K562 (cell line): ENCODE data around the gene POLR3H. TPM values are rescaled to one million over a fixed set of nuclear protein-coding genes. Genes with fewer than 3 reads are reported as not detected.
A peak's percentile ranks its signal among the peaks of the same experiment; 100 is the strongest.

ENCODE experiments used
- ATAC-seq: fragments of 200-7000 bp; cut with Tn5 transposase; 3 replicates; pipeline ENCODE4 v1.9.1; 2020; ENCODE audit warnings: moderate library complexity
- BruUV-seq: library from RNA; stranded (reverse); fragments of 400-500 nt; replicated peaks from 2 replicates; lab custom pipeline; 2021; lab: Mats Ljungman, UMichigan
- CTCF ChIA-PET: fragments of 300-600 bp; formaldehyde crosslinking; extraction: SDS; loops from one replicate; lab custom pipeline; 2021; ENCODE audit warnings: low intra/inter-chr PET ratio; lab: Yijun Ruan, JAX
- POLR2A ChIA-PET: fragments of 300-600, 350-650 bp; sonication (Branson Sonifier 250); formaldehyde crosslinking; extraction: SDS; loops from one replicate; lab custom pipeline; 2021; ENCODE audit warnings: antibody characterized with exemption, inconsistent platforms; lab: Yijun Ruan, JAX
- DNase-seq, 4 experiments: peaks; one replicate each; pipeline versions ENCODE4 v3.0.0 to v3.0.0-alpha.2; 2011 to 2018; ENCODE audit warnings: low spot score in 3 of 4, mixed read lengths in 3 of 4; ENCODE audit errors: extremely low read depth in 1 of 4
- FAIRE-seq: peaks from 2 replicates; lab custom pipeline; 2011; peaks lifted over from hg19 to GRCh38; lab: Jason Lieb, UNC
- H2AFZ ChIP-seq: 2 replicates; pipeline ENCODE4 v1.6.0; 2011; ENCODE audit warnings: low read depth, low read length, control low read depth, inconsistent platforms
- H3K27ac ChIP-seq: fragments of 200-600 bp; 3 replicates; pipeline ENCODE4 v1.8.0; 2011; ENCODE audit warnings: low read depth, mild to moderate bottlenecking, control low read depth, inconsistent platforms, low read length, moderate library complexity, mixed read lengths; ENCODE audit errors: extremely low read depth
- H3K27me3 ChIP-seq, 2 experiments: fragments of 300-600 bp in 1 of 2; 2 replicates in 1 of 2; 3 replicates in 1 of 2; pipeline versions ENCODE4 v1.6.0 to v1.8.0; 2011; ENCODE audit warnings: inconsistent platforms in 2 of 2, low read length in 2 of 2, mild to moderate bottlenecking in 1 of 2, mixed read lengths in 1 of 2, moderate library complexity in 1 of 2; ENCODE audit not compliant: control insufficient read depth in 2 of 2, insufficient read depth in 2 of 2
- H3K36me3 ChIP-seq: fragments of 300-600 bp; 3 replicates; pipeline ENCODE4 v1.8.0; 2011; ENCODE audit warnings: mild to moderate bottlenecking, low read length, inconsistent platforms; ENCODE audit not compliant: control insufficient read depth, insufficient read depth
- H3K4me1 ChIP-seq, 2 experiments: fragments of 200-600 bp in 1 of 2; replicated peaks in 1 of 2; 2 replicates in 1 of 2; 3 replicates in 1 of 2; pipeline versions ENCODE4 v1.5.1 to v1.8.0; 2011; ENCODE audit warnings: inconsistent platforms in 2 of 2, low read length in 2 of 2, mild to moderate bottlenecking in 1 of 2, mixed read lengths in 1 of 2, moderate library complexity in 1 of 2; ENCODE audit not compliant: control insufficient read depth in 2 of 2, insufficient read depth in 2 of 2
- H3K4me2 ChIP-seq: 2 replicates; pipeline ENCODE4 v1.6.1; 2011; ENCODE audit warnings: low read length, control low read depth, inconsistent platforms, mixed read lengths; ENCODE audit not compliant: insufficient read depth
- H3K4me3 ChIP-seq: fragments of 200-600 bp; sonication (generic), shearing (Covaris generic); 2 replicates; pipeline ENCODE4 v1.5.1; 2016; ENCODE audit warnings: control low read depth, inconsistent platforms
- H3K79me2 ChIP-seq: fragments of 200-600 bp; 3 replicates; pipeline ENCODE4 v1.8.0; 2011; ENCODE audit warnings: low read length, inconsistent platforms; ENCODE audit not compliant: control insufficient read depth, insufficient read depth
- H3K9ac ChIP-seq, 2 experiments: 2 replicates each; pipeline versions ENCODE4 v1.6.0 to v1.6.1; 2011; ENCODE audit warnings: low read depth in 2 of 2, low read length in 2 of 2, control low read depth in 1 of 2, inconsistent platforms in 1 of 2, mild to moderate bottlenecking in 1 of 2, mixed read lengths in 1 of 2; ENCODE audit not compliant: insufficient read depth in 1 of 2
- H3K9me1 ChIP-seq: one replicate; pipeline ENCODE4 v1.6.0; 2011; ENCODE audit warnings: inconsistent platforms, mild to moderate bottlenecking, low read length, moderate library complexity; ENCODE audit not compliant: control insufficient read depth, insufficient read depth
- H3K9me3 ChIP-seq: replicated peaks from 2 replicates; pipeline ENCODE4 v1.5.1; 2011; ENCODE audit warnings: low read depth, low read length, inconsistent platforms; ENCODE audit not compliant: control insufficient read depth, insufficient read depth
- H4K20me1 ChIP-seq: replicated peaks from 2 replicates; pipeline ENCODE4 v1.6.1; 2011; ENCODE audit warnings: low read length, inconsistent platforms, mixed read lengths; ENCODE audit not compliant: control insufficient read depth, insufficient read depth
- DPF2 ChIP-seq: fragments of 450-650 bp; IDR thresholded peaks from 2 replicates; pipeline ENCODE4 v1.6.1; 2016
- ILF3 ChIP-seq: fragments of 450-650 bp; IDR thresholded peaks from 2 replicates; pipeline ENCODE4 v1.6.1; 2018; ENCODE audit warnings: antibody characterized with exemption, mild to moderate bottlenecking, moderate library complexity, borderline replicate concordance
- JUND ChIP-seq, 2 experiments: IDR thresholded peaks; 2 replicates in 1 of 2; 3 replicates in 1 of 2; pipeline ENCODE4 v1.6.1; 2011; ENCODE audit warnings: borderline replicate concordance in 2 of 2, low read depth in 2 of 2, low read length in 2 of 2, improper control_type of control experiment in 1 of 2, missing biosample characterization in 1 of 2, missing genetic modification characterization in 1 of 2, missing genetic modification reagents in 1 of 2
- KHSRP ChIP-seq: fragments of 450-650 bp; IDR thresholded peaks from 2 replicates; pipeline ENCODE4 v1.6.1; 2017
- MCM5 ChIP-seq: fragments of 450-650 bp; IDR thresholded peaks from 2 replicates; pipeline ENCODE4 v1.6.1; 2016; ENCODE audit warnings: low read depth
- MYNN ChIP-seq, 2 experiments: sonication (generic); formaldehyde crosslinking in 1 of 2; IDR thresholded peaks; 2 replicates each; pipeline versions ENCODE4 v1.5.0 to v1.6.1; 2016 to 2020; ENCODE audit warnings: antibody characterized with exemption in 1 of 2, missing genetic modification reagents in 1 of 2
- SRSF9 ChIP-seq: fragments of 200-400 bp; formaldehyde crosslinking; IDR thresholded peaks from 2 replicates; pipeline ENCODE4 v1.6.1; 2017; ENCODE audit warnings: low read depth, low read length, borderline replicate concordance
- TAF7 ChIP-seq: fragments of 450-650 bp; IDR thresholded peaks from 2 replicates; pipeline ENCODE4 v1.6.1; 2016; ENCODE audit warnings: missing genetic modification characterization, missing compliant biosample characterization
- XRCC3 ChIP-seq: fragments of 450-650 bp; IDR thresholded peaks from 2 replicates; pipeline ENCODE4 v1.6.1; 2017; ENCODE audit warnings: mild to moderate bottlenecking, moderate library complexity
- ZC3H11A ChIP-seq: IDR thresholded peaks from 2 replicates; pipeline ENCODE4 v1.6.1; 2012; ENCODE audit warnings: low read depth, low read length, improper control_type of control experiment
- ZNF140 ChIP-seq: fragments of 250-450 bp; sonication (Bioruptor Pico); IDR thresholded peaks from 2 replicates; pipeline ENCODE4 v1.8.0; 2021; ENCODE audit warnings: moderate library complexity, mild to moderate bottlenecking, inconsistent platforms
- ZNF436 ChIP-seq: fragments of 250-450, 450-650 bp; sonication (Bioruptor Pico); formaldehyde crosslinking; IDR thresholded peaks from 2 replicates; pipeline ENCODE4 v1.7.0; 2020; ENCODE audit warnings: mild to moderate bottlenecking
- ZNF444 ChIP-seq: fragments of 250-450 bp; sonication (Bioruptor Pico); IDR thresholded peaks from 2 replicates; pipeline ENCODE4 v1.4.0; 2020; ENCODE audit warnings: mild to moderate bottlenecking, moderate library complexity
- ZNF57 ChIP-seq: fragments of 450-650 bp; formaldehyde crosslinking; IDR thresholded peaks from 2 replicates; pipeline ENCODE4 v1.4.0; 2020; ENCODE audit warnings: mild to moderate bottlenecking, moderate library complexity
- WGBS: fragments of 100-300 bp; shearing (Covaris generic); methylation state at CpG from one replicate; pipeline ENCODE4 v1.1.6; 2016; ENCODE audit warnings: low coverage, mixed read lengths; ENCODE audit not compliant: insufficient coverage; ENCODE audit errors: missing lambda C conversion rate; 5-methylcytosine and 5-hydroxymethylcytosine counted together
- in situ Hi-C: fragments of 300-500 bp; cut with MboI; formaldehyde crosslinking; loops from 4 replicates; pipeline ENCODE4 v1.15.0; 2018; ENCODE audit warnings: inconsistent platforms, mixed read lengths
- intact Hi-C: fragments of 100-400 bp; cut with micrococcal nuclease; formaldehyde crosslinking; loops from 2 replicates; pipeline ENCODE4 v1.14.2; 2022
- polyA plus RNA-seq, 8 experiments: library from polyadenylated mRNA; depleted of rRNA in 4 of 8; stranded (reverse) in 5 of 8; unstranded in 3 of 8; fragments of >200 nt; fragmentation: Nextera tagmentation in 2 of 8; fragmentation: Illumina TruSeq in 1 of 8; extraction: Ambion mirVana in 2 of 8; extraction: Trizol in 1 of 8; gene quantifications; 2 replicates each; pipeline versions ENCODE4 v1.2.1 to v1.2.3, GENCODE V29; 2011 to 2014; ENCODE audit warnings: inconsistent platforms in 1 of 8, missing spikeins in 1 of 8
- total RNA-seq, 7 experiments: library from RNA; depleted of rRNA in 6 of 7; stranded (reverse); fragments of >200 nt in 6 of 7; fragmentation: Illumina TruSeq in 2 of 7; extraction: Trizol in 2 of 7; gene quantifications; 2 replicates each; pipeline versions ENCODE4 v1.2.1 to v1.2.3, GENCODE V29; 2011 to 2021; ENCODE audit warnings: low replicate concordance in 1 of 7
- TF ChIP-seq, protein P1 (sequence below), 2 experiments: IDR thresholded peaks; 2 replicates each; pipeline ENCODE4 v1.6.1; 2011; ENCODE audit warnings: borderline replicate concordance in 1 of 2, control low read depth in 1 of 2, low read depth in 1 of 2, low read length in 1 of 2, mild to moderate bottlenecking in 1 of 2, mixed read lengths in 1 of 2, moderate library complexity in 1 of 2; ENCODE audit not compliant: insufficient read depth in 1 of 2, insufficient read length in 1 of 2, poor library complexity in 1 of 2, severe bottlenecking in 1 of 2; ENCODE audit errors: extremely low read depth in 1 of 2
- TF ChIP-seq, protein P2 (sequence below): fragments of 250-450 bp; sonication (Bioruptor Pico); IDR thresholded peaks from 2 replicates; pipeline ENCODE4 v1.8.0; 2021; ENCODE audit warnings: borderline replicate concordance, mild to moderate bottlenecking, moderate library complexity; ENCODE audit not compliant: poor library complexity, severe bottlenecking
- TF ChIP-seq, protein P3 (sequence below): fragments of 250-450 bp; sonication (Bioruptor Pico); IDR thresholded peaks from 2 replicates; pipeline ENCODE4 v1.8.0; 2022; ENCODE audit warnings: moderate library complexity, mild to moderate bottlenecking, inconsistent platforms

Gene POLR3H
- total and polyA plus RNA-seq, 9 of the 15 experiments (the other 6 are each of a cell fraction or from before 2014, with no cell fraction given), result 5.3 to 48.4 (median 22.2) TPM

DNA sequence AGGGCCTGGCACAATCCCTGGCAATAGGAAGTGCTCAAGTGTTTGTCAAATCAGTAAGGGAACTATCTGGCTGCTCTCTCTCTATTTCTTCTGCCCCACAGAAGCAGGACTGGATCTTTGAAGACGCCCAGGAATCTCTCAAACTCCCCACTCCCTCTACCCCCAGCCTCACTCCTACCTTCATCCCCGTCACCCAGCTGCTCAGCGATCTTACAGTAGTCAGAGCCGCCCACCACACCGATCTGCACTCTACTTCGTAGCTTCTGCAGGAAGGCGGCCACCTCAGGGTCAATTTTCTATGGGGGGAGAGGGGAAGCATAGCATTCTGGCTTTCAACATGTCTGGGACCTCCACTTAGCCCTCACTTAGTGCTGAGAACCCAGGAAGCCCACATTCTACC is 41.6 kb upstream of the POLR3H start (continued):
- TF ChIP-seq, protein P1, sequence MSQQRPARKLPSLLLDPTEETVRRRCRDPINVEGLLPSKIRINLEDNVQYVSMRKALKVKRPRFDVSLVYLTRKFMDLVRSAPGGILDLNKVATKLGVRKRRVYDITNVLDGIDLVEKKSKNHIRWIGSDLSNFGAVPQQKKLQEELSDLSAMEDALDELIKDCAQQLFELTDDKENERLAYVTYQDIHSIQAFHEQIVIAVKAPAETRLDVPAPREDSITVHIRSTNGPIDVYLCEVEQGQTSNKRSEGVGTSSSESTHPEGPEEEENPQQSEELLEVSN (IDR thresholded peaks at IDR 0.05; ENCODE audit: borderline replicate concordance in 1 of 2, extremely low read depth in 1 of 2, insufficient read depth in 1 of 2, insufficient read length in 1 of 2, low read depth in 1 of 2, low read length in 1 of 2, poor library complexity in 1 of 2, severe bottlenecking in 1 of 2), result no peak

DNA sequence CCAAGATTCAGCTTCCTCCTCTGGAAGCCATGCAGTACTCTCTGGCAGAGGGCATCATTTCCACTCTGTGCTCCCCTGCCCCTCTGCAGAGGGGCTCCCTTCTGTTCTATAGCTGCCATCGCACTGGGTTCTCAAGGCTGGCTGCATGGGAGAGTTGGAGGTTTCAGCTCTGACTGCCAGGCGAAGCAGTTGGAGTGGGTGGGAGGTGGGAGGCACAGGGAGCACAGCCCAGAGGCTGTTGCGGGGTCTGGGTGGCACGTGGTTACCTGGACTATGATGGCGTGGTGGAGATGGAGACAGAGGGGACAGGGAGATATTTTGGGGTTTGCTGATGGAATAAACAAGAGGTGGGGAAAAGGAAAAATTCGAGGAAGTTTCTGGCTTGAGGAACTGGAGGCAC is 40.6 kb upstream of the POLR3H start:
- Histone ChIP-seq H3K27ac (no peak overlapping the region), H2AFZ (no peak overlapping the region), H3K4me1 (peaks cover 11 to 14% of the 10 kb centered on the region in 2 experiments; a peak in 4 of 5 replicates), H3K4me2 (no peak overlapping the region), H3K9ac (peak overlapping the region in 1 of 2 experiments; percentile 32; a peak in 1 of 4 replicates), H3K79me2 (peaks cover 13% of the 10 kb centered on the region), H3K27me3 (no peaks in the 10 kb centered on the region), H3K9me1 (no peaks in the 10 kb centered on the region), H3K4me3 (no peak overlapping the region), H4K20me1 (no peaks in the 10 kb centered on the region; the same call in 1 of the 2 replicates), H3K9me3 (no peaks in the 10 kb centered on the region), H3K36me3 (peaks cover 11% of the 10 kb centered on the region; the same call in 2 of the 3 replicates)
- no peak for ATAC-seq
- TF ChIP-seq MCM5, result no peak
- TF ChIP-seq SRSF9, result no peak
- TF ChIP-seq, protein P2, sequence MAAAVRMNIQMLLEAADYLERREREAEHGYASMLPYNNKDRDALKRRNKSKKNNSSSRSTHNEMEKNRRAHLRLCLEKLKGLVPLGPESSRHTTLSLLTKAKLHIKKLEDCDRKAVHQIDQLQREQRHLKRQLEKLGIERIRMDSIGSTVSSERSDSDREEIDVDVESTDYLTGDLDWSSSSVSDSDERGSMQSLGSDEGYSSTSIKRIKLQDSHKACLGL (CRISPR knock-in tag), result no peak
- no peak for TF ChIP-seq ZNF436 (CRISPR knock-in tag)
- no peak for TF ChIP-seq MYNN (IDR thresholded peaks at IDR 0.05)
- TF ChIP-seq MYNN (CRISPR knock-in tag; IDR thresholded peaks at IDR 0.05), result no peak
- TF ChIP-seq, protein P3, sequence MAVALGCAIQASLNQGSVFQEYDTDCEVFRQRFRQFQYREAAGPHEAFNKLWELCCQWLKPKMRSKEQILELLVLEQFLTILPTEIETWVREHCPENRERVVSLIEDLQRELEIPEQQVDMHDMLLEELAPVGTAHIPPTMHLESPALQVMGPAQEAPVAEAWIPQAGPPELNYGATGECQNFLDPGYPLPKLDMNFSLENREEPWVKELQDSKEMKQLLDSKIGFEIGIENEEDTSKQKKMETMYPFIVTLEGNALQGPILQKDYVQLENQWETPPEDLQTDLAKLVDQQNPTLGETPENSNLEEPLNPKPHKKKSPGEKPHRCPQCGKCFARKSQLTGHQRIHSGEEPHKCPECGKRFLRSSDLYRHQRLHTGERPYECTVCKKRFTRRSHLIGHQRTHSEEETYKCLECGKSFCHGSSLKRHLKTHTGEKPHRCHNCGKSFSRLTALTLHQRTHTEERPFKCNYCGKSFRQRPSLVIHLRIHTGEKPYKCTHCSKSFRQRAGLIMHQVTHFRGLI (CRISPR knock-in tag), result no peak
- TF ChIP-seq TAF7 (tag), result no peak
- TF ChIP-seq ZC3H11A, result no peak
- no peak for TF ChIP-seq XRCC3
- no peak for TF ChIP-seq ZNF140 (CRISPR knock-in tag)
- TF ChIP-seq KHSRP, result no peak
- no peak for TF ChIP-seq DPF2
- no peak for TF ChIP-seq JUND (IDR thresholded peaks at IDR 0.05; ENCODE audit: borderline replicate concordance, low read depth, low read length)
- TF ChIP-seq JUND (tag; IDR thresholded peaks at IDR 0.05; ENCODE audit: borderline replicate concordance, low read depth, low read length), result no peak
- no peak for TF ChIP-seq ZNF444 (CRISPR knock-in tag)
- TF ChIP-seq ZNF57 (CRISPR knock-in tag), result no peak
- TF ChIP-seq ILF3, result no peak
- no TSS peak for BruUV-seq
- in situ Hi-C loops (no loop called here), intact Hi-C loops (loop anchor here (5.0 kb wide), 1 partner anchor 43 kb away; the partner anchor contains the start of gene POLR3H)
- DNase-seq, result no peak
- ChIA-PET CTCF (no interaction called here), POLR2A (interaction anchor here (0.6 kb wide), 1 partner anchor 11 kb away, joined by 3 read pairs; no protein-coding TSS in a partner anchor)
- no peak for FAIRE-seq
- WGBS, result 84% methylated on average over 5 of the region's 6 CpGs
